Right lobe of liver (tissue), 6 donors: ENCODE data around the gene ZMYND10. TPM values are rescaled to one million over a fixed set of nuclear protein-coding genes. Genes with fewer than 3 reads are reported as not detected.

Experiments
- ATAC-seq, 4 donors: fragments of 200-7000 bp; cut with Tn5 transposase; one replicate each; pipeline ENCODE4 v1.9.1; 2020; ENCODE audit warnings: mild to moderate bottlenecking in 4 of 4, moderate library complexity in 4 of 4
- DNase-seq, 3 donors: peaks; one replicate each; pipeline ENCODE4 v3.0.0-alpha.2; 2020
- H3K27ac ChIP-seq, 3 donors: fragments of 200-600 bp; one replicate each; pipeline ENCODE4 v1.8.0; 2022
- H3K27me3 ChIP-seq, 2 donors: fragments of 200-600 bp; one replicate each; pipeline ENCODE4 v1.8.0; 2022
- H3K36me3 ChIP-seq, 4 donors: fragments of 200-600 bp; sonication (generic) in 1 of 4; one replicate each; pipeline versions ENCODE4 v1.5.1 to v1.8.0; 2017 to 2022; ENCODE audit warnings: control low read depth in 1 of 4
- H3K4me1 ChIP-seq, 4 donors: fragments of 200-600 bp; sonication (generic) in 1 of 4; one replicate each; pipeline versions ENCODE4 v1.5.1 to v1.8.0; 2017 to 2022; ENCODE audit warnings: control low read depth in 1 of 4
- H3K4me3 ChIP-seq, 3 donors: fragments of 200-600 bp; one replicate each; pipeline ENCODE4 v1.8.0; 2022
- H3K9me3 ChIP-seq, 4 donors: fragments of 200-600 bp; sonication (generic) in 1 of 4; one replicate each; pipeline versions ENCODE4 v1.5.1 to v1.8.0; 2017 to 2022; ENCODE audit warnings: control low read depth in 1 of 4
- POLR2A ChIP-seq: fragments of 450-650 bp; IDR thresholded peaks from one replicate; pipeline ENCODE4 v1.6.1; 2017; ENCODE audit warnings: antibody characterized with exemption, mild to moderate bottlenecking
- WGBS: methylation state at CpG from one replicate; pipeline ENCODE4 v1.1.6; 2018; ENCODE audit warnings: low coverage, low lambda C conversion rate; ENCODE audit not compliant: insufficient coverage; ENCODE audit errors: missing lambda C conversion rate; 5-methylcytosine and 5-hydroxymethylcytosine counted together
- intact Hi-C, 2 donors: fragments of 100-400 bp; cut with DNase I; formaldehyde crosslinking; loops; one replicate each; pipeline versions ENCODE4 v1.11.2 to v1.14.1; 2022
- total RNA-seq, 6 experiments: library from RNA; depleted of rRNA in 2 of 6; stranded (reverse); fragments of >200 nt in 2 of 6; fragmentation: NEBNext Ultra II Directional in 3 of 6; extraction: Animal tissue kit (Norgen Biotek cat#: 25700) in 3 of 6; gene quantifications; one replicate each; pipeline versions ENCODE4 v1.1.0 to v1.2.4, GENCODE V29; 2016 to 2023
- TF ChIP-seq, protein P1 (sequence below), 4 donors: fragments of 200-600 bp in 3 of 4; fragments of 450-650 bp in 1 of 4; IDR thresholded peaks; one replicate each; pipeline versions ENCODE4 v1.5.1 to v1.8.0; 2016 to 2022; ENCODE audit warnings: antibody characterized with exemption in 4 of 4, mild to moderate bottlenecking in 2 of 4
- donor health status: DM: no; HTN: yes; CAD: no.
- donor health status: DM: no; HTN: no; CAD: no.
- donor health status: DM: no; HTN: no; CAD: no.
- donor health status: DM: no; HTN: yes; CAD: no.
- donor health status: DM: no; HTN: yes; CAD: no.

ZMYND10 gene
- total RNA-seq, 6 experiments from 2014 or later, result 0.25 to 0.70 (median 0.46) TPM

DNA sequence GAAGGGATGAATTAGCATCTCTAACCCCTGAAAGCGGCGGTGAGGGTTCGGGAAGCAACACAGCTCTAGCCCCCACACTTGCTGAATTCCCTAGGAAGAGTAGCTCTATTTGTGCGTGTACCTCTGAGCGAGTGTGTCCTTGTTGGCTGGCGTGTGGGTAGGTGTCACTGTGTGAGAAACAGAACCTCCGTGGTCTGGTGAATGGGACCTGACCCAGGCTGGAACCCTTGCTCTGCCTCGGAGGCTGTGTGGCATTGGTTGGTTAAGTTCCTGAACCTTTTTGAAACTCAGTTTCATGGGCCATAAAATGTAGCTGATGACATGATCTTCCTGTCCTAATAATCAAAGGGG, 14.2 kb upstream of the ZMYND10 start:
- H3K36me3 ChIP-seq, result peaks cover 0 to 7% (median 0%) of the 10 kb centered on the region in 4 donors
- WGBS, result 0% methylated on average over 3 of the region's 8 CpGs
- ATAC-seq (no peak), DNase-seq (no peak)
- H3K27ac ChIP-seq, result no peak overlapping the region
- no peaks in the 10 kb centered on the region for H3K27me3 ChIP-seq
- H3K9me3 ChIP-seq, result no peaks in the 10 kb centered on the region
- H3K4me1 ChIP-seq, result peaks cover 0 to 43% (median 24%) of the 10 kb centered on the region in 4 donors
- peak overlapping the region in 1 of 3 donors; percentile 87 for H3K4me3 ChIP-seq
- TF ChIP-seq, protein P1, sequence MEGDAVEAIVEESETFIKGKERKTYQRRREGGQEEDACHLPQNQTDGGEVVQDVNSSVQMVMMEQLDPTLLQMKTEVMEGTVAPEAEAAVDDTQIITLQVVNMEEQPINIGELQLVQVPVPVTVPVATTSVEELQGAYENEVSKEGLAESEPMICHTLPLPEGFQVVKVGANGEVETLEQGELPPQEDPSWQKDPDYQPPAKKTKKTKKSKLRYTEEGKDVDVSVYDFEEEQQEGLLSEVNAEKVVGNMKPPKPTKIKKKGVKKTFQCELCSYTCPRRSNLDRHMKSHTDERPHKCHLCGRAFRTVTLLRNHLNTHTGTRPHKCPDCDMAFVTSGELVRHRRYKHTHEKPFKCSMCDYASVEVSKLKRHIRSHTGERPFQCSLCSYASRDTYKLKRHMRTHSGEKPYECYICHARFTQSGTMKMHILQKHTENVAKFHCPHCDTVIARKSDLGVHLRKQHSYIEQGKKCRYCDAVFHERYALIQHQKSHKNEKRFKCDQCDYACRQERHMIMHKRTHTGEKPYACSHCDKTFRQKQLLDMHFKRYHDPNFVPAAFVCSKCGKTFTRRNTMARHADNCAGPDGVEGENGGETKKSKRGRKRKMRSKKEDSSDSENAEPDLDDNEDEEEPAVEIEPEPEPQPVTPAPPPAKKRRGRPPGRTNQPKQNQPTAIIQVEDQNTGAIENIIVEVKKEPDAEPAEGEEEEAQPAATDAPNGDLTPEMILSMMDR (IDR thresholded peaks at IDR 0.05), result no peak
- no peak for TF ChIP-seq POLR2A
- intact Hi-C loops, result no loop called here

DNA sequence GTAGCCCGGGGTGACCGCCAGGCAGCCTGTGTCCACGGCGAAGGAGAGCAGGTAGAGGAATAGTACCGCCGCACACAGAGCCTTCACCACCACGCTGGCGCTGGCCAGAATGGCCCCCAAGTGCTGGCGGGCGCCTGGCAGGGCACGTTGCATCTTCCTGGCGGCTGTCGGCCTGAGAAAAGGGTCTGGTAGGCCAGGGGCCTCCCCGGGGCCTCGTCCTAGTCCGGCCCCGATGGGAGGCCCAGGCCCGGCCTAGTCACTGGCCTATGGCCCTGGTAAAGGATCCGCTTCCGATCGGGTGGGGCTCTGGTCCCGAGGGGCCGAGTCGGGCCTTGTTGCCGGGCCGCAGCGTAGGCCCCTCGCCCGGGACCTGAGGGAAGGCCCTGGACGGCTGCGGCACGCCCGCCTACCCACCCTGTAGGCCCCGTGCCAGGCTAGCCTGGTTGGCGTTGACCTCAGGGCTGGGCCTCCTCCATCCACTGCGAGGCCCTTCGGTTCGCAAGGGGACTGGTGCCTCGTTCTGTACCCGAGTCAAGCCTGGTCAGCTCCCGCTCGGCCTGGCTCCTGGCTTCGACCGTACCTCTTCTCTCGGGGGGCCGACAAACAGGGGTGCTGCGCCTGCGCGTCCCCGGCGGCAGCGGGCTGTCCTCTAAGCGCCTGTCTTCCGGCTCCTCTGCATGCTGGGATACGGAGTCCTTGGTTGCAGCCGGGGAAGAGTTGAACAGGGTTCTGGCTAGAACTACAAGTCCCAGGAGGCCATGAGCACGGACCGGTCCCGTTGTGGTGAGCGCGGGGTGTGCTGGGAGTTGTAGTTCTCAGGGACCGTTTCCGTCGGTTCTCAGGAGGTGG, 13.6 kb upstream of the ZMYND10 start, which contains the start of gene TMEM115:
TMEM115 (minus strand) TSS at position 611 of the 849 bp plus-strand sequence; CDS start at position 153, 458 bp downstream.
- no peaks in the 10 kb centered on the region for H3K9me3 ChIP-seq
- H3K27ac ChIP-seq, result peak within 1 kb of the TSS; percentile 69 to 86 (median 80)
- intact Hi-C loops, result no loop called here
- peak within 1 kb of the TSS; percentile 87 to 98 (median 92) for H3K4me3 ChIP-seq
- H3K4me1 ChIP-seq, result peaks cover 0 to 40% (median 24%) of the 10 kb centered on the region in 4 donors
- WGBS, result 0% methylated on average over 20 of the region's 64 CpGs
- peak; percentile 66 for TF ChIP-seq POLR2A
- TF ChIP-seq, protein P1 (IDR thresholded peaks at IDR 0.05), result no peak
- DNase-seq (peak; percentile 95 to 99 (median 98)), ATAC-seq (peak; percentile 91 to 98 (median 96))
- H3K27me3 ChIP-seq, result no peaks in the 10 kb centered on the region
- H3K36me3 ChIP-seq, result peaks cover 0 to 13% (median 2%) of the 10 kb centered on the region in 4 donors

DNA sequence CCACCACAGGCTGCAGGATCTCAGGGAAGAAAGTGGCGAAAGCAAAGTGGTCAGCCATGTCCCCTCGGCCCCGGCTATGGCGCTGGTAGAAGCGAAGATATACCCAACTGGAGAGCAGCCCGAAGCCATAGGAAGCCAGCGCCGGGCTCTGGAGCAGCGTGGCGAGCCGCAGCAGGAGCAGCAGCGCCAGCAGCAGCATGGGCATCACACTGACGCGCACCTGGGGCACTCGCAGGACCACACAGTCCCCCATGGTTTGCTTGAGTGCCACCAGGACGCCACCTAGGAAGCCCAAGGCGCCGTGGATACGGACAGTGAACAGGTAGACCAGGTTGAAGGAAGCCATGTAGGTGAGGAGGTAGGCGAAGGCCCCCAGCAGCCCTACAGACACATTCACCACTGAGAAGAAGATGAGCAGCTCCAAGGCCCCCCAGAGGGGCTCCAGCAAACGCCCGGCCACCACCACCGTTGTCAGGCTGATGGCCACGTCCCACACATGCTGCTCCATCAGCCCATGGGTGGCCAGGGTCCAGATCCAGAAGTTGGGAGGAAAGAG, 12.9 kb upstream of the ZMYND10 start:
- ATAC-seq (no peak), DNase-seq (peak in 1 of 3 donors; percentile 62)
- Histone ChIP-seq H3K4me3 (peak overlapping the region; percentile 87 to 98 (median 92)), H3K27ac (peak overlapping the region; percentile 69 to 86 (median 80)), H3K9me3 (no peaks in the 10 kb centered on the region), H3K27me3 (no peaks in the 10 kb centered on the region), H3K4me1 (peaks cover 0 to 40% (median 24%) of the 10 kb centered on the region in 4 donors), H3K36me3 (peaks cover 0 to 20% (median 5%) of the 10 kb centered on the region in 4 donors)
- TF ChIP-seq POLR2A, result no peak
- TF ChIP-seq, protein P1 (IDR thresholded peaks at IDR 0.05), result no peak
- intact Hi-C loops, result no loop called here
- 72% methylated on average over 12 of the region's 24 CpGs for WGBS

DNA sequence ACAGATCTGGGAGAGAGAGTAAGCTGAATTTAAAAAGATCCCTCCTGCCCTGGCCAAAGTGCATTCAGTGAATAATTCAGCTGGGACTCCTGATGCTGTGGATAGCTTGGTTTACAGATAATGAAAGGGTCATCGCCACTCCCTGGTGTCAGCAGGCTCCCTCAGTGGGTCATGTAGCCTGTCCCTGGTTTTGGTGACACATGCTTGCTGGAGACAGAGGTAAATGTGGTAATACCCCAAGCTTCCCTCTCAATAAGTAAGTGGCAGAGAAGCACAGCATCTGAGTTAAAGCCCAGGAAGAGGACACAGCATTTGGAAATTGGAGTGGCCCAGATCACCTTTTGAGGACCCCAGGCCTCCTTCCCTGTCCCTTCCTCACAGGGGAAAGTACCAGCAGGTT, 11.9 kb upstream of the ZMYND10 start:
- TF ChIP-seq POLR2A, result no peak
- peaks cover 0 to 24% (median 5%) of the 10 kb centered on the region in 4 donors for H3K36me3 ChIP-seq
- peak overlapping the region; percentile 10 to 92 (median 87) for H3K4me3 ChIP-seq
- ATAC-seq (peak in 1 of 4 donors; percentile 2), DNase-seq (no peak)
- H3K27me3 ChIP-seq, result no peaks in the 10 kb centered on the region
- no peak overlapping the region for H3K27ac ChIP-seq
- H3K9me3 ChIP-seq, result no peaks in the 10 kb centered on the region
- WGBS, result 0% methylated on average over 1 of the region's 1 CpG
- peaks cover 0 to 40% (median 24%) of the 10 kb centered on the region in 4 donors for H3K4me1 ChIP-seq
- intact Hi-C loops, result no loop called here
